Measurements from ENCODE around the gene FOXA2.

DNA sequence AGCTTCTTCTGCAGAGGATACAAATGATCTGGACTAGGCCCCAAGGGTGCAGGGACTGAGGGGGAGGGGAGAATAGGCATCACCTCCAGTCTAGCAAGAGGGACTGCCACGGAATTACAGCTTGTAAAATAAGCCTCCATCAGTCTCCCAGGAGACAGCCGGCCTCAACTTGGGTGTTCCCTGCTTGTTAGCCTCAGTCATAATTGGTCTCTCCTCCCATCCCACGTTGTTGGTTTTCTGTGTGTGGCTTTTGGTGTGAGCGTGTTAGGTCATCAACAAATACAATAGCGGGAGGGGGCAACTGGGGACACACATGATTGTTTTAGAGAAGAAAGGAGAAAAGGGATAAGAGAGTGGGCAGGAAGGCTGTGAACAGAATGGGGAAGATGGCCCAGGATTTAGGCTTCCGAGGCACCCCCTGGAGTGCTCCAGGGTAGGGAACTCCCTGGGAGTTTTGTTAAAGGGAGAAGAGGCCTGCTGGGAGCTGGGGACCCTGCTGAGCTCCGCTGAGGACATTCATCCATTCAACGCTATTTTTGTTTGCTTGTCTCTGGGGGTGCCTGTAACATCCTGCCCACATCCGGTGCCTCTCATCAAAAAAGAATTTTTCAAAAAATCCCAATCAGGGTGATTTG, 9.2 kb downstream of the FOXA2 start:
- TF ChIP-seq CTCF (IDR thresholded peaks at IDR 0.05) (no peak), POLR2A (IDR thresholded peaks at IDR 0.05) (peak in 2 of 3 donors; percentile 8 to 34)
